Limb (tissue), 2 donors: ENCODE results near the gene OS9.
"Not testable (repeated sequence)": the region's sequence is repeated elsewhere in the genome, so short reads cannot be mapped to it uniquely, and the experiment has no call there.

ENCODE experiments used
- DNase-seq, 2 donors: peaks; one replicate each; pipeline ENCODE4 v3.0.0-alpha.2; 2016; ENCODE audit errors: extremely low spot score in 2 of 2

OS9 gene, protein sequence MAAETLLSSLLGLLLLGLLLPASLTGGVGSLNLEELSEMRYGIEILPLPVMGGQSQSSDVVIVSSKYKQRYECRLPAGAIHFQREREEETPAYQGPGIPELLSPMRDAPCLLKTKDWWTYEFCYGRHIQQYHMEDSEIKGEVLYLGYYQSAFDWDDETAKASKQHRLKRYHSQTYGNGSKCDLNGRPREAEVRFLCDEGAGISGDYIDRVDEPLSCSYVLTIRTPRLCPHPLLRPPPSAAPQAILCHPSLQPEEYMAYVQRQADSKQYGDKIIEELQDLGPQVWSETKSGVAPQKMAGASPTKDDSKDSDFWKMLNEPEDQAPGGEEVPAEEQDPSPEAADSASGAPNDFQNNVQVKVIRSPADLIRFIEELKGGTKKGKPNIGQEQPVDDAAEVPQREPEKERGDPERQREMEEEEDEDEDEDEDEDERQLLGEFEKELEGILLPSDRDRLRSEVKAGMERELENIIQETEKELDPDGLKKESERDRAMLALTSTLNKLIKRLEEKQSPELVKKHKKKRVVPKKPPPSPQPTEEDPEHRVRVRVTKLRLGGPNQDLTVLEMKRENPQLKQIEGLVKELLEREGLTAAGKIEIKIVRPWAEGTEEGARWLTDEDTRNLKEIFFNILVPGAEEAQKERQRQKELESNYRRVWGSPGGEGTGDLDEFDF

GRCh38 chr12:57693659-57694458 lies at the start of gene OS9:
OS9 (plus strand) TSS chr12:57694132; CDS start chr12:57694162, 30 bp downstream.
- DNase-seq, result peak; percentile 93 to 100

- DNase-seq, result not testable (repeated sequence)
Observed at GRCh38 chr12:57645990-57646658, 47.8 kb upstream of the OS9 start.

DNA sequence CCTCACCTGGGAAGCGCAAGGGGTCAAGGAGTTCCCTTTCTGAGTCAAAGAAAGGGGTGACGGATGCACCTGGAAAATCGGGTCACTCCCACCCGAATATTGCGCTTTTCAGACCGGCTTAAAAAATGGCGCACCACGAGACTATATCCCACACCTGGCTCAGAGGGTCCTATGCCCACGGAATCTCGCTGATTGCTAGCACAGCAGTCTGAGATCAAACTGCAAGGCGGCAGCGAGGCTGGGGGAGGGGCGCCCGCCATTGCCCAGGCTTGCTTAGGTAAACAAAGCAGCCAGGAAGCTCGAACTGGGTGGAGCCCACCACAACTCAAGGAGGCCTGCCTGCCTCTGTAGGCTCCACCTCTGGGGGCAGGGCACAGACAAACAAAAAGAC lies 47.3 kb upstream of the OS9 start:
- not testable (repeated sequence) for DNase-seq

DNA sequence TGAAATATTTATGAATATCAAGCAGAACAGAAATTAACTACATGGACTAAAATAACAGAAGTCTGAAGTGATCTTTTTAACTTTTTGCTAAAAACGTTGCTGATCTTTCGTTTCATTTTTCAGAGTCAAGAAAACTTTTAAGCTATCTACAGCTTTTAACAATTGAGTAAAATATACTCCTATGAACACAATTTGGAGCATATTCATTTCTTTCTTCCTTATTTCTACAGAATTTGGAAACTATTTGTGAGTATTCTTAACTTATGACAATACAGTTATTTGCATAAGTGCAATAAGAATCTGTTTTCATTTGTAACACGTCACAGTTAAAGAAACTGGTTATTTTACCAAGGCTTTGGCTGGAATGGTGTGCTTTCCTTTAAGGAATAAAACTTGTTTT lies 39.9 kb upstream of the OS9 start:
- no peak for DNase-seq

GRCh38 chr12:57655541-57656240 lies 38.2 kb upstream of the OS9 start:
- DNase-seq, result no peak

- not testable (repeated sequence) for DNase-seq
Observed at GRCh38 chr12:57656408-57656807, 37.5 kb upstream of the OS9 start.

DNA sequence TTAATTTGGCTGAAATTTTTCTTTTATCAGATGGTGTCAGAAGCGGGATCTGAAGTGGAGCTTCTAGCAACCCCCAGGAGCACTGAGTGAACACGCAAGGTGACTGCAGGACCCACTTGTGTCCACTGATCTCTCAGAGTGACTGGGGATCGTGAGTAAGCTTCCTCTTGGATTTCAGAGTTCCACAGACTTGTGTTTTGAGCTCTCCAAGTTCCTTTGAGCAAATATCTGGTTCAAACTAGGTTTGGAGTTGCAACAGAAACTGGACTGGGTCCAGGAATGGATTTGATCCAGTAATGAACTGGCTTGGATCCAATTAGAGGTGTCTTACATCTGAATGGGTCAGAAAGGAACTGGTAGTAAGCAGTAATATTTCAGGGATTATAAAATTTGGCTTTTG lies 36.2 kb upstream of the OS9 start:
- DNase-seq, result no peak

DNA sequence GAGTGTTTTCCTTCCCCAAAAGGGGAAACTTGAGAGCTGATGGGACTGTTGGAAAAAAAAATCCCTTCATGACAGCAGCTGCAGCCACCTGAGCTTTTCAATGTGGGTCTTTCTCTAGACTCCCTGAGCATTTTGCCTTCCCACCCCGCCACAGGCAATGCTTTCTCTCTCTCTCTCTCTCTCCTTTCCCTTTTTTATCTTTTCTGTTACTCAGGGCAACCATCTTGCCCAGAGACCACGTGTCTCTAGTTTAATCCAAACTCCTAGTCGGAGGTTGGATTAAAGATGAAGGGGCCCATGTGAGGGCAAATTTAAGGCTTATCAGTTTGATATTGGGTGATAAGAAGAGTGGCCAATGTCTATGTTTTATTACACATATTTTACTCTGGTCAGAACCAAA lies 35.0 kb upstream of the OS9 start:
- DNase-seq, result no peak

DNA sequence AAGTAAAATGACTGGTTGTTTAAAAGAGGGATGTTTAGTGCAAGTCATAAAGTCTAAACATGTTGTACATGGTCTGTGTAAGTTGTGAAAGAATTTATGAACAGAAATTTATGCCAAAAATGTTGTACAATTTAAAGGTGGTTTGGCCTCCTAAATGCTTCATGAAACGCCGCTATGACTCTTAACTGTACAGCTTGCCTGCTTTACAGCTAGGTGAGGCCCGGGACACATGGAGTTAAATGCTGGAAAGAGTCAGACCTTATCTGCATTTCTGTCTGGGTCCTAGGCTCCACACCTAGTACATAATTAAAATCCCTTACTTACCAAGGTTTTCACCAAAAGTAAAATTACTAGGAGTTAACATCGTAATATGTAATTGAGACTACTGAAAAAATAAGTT lies 32.6 kb upstream of the OS9 start:
- no peak for DNase-seq

DNA sequence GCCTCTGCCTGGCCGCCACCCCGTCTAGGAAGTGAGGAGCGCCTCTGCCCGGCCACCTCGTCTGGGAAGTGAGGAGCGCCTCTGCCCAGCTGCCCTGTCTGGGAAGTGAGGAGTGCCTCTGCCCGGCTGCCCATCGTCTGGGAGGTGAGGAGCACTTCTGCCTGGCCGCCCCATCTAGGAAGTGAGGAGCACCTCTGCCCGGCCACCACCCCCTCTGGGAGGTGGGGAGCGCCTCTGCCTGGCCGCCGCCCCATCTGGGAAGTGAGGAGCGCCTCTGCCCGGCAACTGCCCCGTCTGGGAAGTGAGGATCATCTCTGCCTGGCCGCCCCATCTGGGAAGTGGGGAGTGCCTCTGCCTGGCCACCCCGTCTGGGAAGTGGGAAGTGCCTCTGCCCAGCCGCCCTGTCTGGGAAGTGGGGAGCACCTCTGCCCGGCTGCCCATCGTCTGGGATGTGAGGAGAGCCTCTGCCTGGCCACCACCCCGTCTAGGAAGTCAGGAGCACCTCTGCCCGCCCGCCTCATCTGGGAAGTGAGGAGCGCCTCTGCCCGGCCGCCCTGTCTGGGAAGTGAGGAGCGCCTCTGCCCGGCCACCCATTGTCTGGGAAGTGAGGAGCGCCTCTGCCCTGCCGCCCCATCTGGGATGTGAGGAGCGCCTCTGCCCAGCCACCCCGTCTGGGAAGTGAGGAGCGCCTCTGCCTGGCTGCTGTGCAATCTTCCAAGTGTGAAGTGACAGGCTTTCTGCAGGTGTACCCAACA lies 28.7 kb upstream of the OS9 start:
- DNase-seq, result not testable (repeated sequence)

- no peak for DNase-seq
Observed at GRCh38 chr12:57666897-57667296, 27.0 kb upstream of the OS9 start.

- not testable (repeated sequence) for DNase-seq
Observed at GRCh38 chr12:57669691-57670090, 24.2 kb upstream of the OS9 start.

- not testable (repeated sequence) for DNase-seq
Observed at GRCh38 chr12:57671811-57672210, 22.1 kb upstream of the OS9 start.

DNA sequence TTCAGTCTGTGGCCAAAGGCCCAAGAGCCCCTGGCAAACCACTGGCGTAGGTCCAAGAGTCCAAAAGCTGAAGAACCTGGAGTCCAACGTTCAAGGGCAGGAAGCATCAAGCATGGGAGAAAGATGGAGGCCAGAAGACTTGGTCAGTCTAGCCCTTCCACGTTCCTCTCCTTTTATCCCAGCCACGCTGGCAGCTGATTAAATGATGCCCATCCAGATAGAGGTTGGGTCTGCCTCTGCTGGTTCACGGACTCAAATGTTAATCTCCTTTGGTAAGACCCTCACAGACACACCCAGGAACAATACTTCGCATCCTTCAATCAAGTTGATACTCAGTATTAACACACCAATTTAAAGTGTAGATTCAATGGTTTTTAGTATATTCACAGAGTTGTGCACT lies 21.1 kb upstream of the OS9 start:
- DNase-seq, result no peak

- DNase-seq, result no peak
Observed at GRCh38 chr12:57674691-57675090, 19.2 kb upstream of the OS9 start.

DNA sequence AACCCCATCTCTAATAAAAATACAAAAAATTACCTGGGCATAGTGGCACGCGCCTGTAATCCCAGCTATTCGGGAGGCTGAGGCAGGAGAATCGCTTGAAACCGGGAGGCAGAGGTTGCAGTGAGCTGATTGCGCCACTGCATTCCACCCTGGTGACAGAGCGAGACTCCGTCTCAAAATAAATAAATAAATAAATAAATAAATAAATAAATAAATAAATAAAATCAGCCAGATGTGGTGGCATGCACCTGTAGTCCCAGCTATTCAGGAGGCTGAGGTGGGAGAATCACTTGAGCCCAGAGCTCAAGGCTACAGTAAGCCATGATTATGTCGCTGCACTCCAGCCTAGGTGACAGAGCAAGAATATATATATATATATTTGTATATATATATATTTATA lies 16.0 kb upstream of the OS9 start:
- DNase-seq, result not testable (repeated sequence)

DNA sequence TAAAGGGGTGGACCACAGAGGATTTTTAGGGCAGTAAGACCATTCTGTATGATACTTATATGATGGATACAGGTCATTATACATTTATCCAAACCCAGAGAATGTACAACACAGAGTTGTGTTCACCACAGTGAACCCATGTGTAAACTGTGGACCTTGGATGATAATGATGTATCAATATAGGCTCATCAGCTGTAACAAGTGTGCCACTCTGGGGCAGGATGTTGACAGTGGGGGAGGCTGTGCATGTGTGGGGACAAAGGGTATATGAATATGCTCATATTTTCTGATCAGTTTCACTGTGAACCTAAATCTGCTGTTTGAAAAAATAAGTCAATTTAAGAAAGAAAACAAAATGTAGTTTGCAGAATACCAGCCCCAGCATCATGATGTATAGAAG lies 14.2 kb upstream of the OS9 start:
- no peak for DNase-seq

DNA sequence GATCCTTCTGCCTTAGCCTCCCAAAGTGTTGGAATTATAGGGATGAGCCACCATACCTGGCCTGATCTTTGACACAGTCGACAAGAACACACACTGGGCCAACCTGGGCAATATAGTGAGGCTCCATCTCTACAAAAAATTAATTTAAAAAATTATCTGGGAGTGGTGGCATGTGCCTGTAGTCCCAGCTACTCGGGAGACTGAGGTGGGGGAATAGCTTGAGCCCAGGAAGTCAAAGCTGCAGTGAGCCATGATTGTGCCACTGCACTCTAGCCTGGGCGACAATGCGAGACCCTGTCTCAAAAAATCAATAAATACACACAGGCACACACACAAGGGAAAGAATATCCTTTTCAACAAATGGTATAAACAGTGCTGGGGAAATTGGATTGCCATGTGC lies 6.1 kb upstream of the OS9 start:
- no peak for DNase-seq

DNA sequence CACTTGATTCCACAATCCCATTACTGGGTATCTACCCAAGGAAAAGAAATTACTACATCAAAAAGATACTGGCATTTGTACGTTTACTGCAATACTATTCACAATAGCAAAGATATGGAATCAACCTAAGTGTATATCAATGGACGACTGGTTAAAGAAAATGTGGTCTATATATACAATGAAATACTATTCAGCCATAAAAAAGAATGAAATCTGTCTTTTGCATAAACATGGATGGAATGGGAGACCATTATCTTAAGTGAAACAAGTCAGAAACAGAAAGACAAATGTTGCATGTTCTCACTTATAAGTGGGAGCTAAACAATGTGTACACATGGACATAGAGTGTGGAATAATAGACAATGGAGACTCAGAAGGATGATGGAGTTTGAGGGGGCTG lies 5.0 kb upstream of the OS9 start:
- DNase-seq, result no peak

DNA sequence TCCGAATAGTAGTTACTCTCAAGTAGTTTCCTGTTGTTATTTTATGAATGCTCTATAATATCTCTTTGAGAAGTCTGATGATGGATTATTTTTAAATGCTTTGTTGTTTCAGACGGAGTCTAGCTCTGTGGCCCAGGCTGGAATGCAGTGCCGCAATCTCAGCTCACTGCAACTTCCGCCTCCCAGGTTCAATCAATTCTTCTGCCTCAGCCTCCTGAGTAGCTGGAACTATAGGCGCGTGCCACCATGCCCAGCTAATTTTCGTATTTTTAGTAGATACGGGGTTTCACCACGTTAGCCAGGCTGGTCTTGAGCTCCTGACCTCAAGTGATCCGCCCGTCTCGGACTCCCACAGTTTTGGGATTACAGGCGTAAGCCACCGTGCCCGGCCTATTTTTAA lies 1.4 kb upstream of the OS9 start:
- no peak for DNase-seq
